GM23338 (cell line): ENCODE data around the gene ERC1. TPM values are rescaled to one million over a fixed set of nuclear protein-coding genes. Genes with fewer than 3 reads are reported as not detected.

Experiments
- ATAC-seq: fragments of 200-7000 bp; cut with Tn5 transposase; 3 replicates; pipeline ENCODE4 v1.9.1; 2020
- DNase-seq: peaks from one replicate; pipeline ENCODE4 v3.0.0-alpha.2; 2015; ENCODE audit warnings: low spot score
- H2AFZ ChIP-seq: fragments of 200-600 bp; sonication (generic); 2 replicates; pipeline ENCODE4 v1.8.0; 2016; ENCODE audit warnings: antibody characterized with exemption, mild to moderate bottlenecking, moderate library complexity
- H3F3A ChIP-seq: fragments of 200-600 bp; sonication (generic); replicated peaks from 2 replicates; pipeline ENCODE4 v1.8.0; 2017; ENCODE audit warnings: antibody characterized with exemption, mixed run types, low read depth
- H3K27ac ChIP-seq: fragments of 200-600 bp; sonication (generic); 2 replicates; pipeline ENCODE4 v1.6.1; 2016; ENCODE audit warnings: low read depth
- H3K27me3 ChIP-seq: fragments of 200-600 bp; sonication (generic); 2 replicates; pipeline ENCODE4 v1.8.0; 2016; ENCODE audit warnings: mild to moderate bottlenecking, mixed run types, moderate library complexity; ENCODE audit not compliant: insufficient read depth
- H3K36me3 ChIP-seq: fragments of 200-600 bp; sonication (generic); 2 replicates; pipeline ENCODE4 v1.8.0; 2016; ENCODE audit warnings: mild to moderate bottlenecking; ENCODE audit not compliant: insufficient read depth
- H3K4me1 ChIP-seq: fragments of 200-600 bp; sonication (generic); 2 replicates; pipeline ENCODE4 v1.8.0; 2016; ENCODE audit warnings: mild to moderate bottlenecking, moderate library complexity; ENCODE audit not compliant: insufficient read depth
- H3K4me2 ChIP-seq: fragments of 200-600 bp; sonication (generic); 2 replicates; pipeline ENCODE4 v1.7.1; 2017; ENCODE audit warnings: mixed run types
- H3K4me3 ChIP-seq: fragments of 200-600 bp; sonication (generic); 2 replicates; pipeline ENCODE4 v1.6.1; 2016; ENCODE audit warnings: mixed run types
- H3K79me2 ChIP-seq: fragments of 200-600 bp; sonication (generic); replicated peaks from 2 replicates; pipeline ENCODE4 v1.8.0; 2017; ENCODE audit warnings: mild to moderate bottlenecking; ENCODE audit not compliant: insufficient read depth
- H3K9me2 ChIP-seq: fragments of 200-600 bp; sonication (generic); 2 replicates; pipeline ENCODE4 v1.8.0; 2017; ENCODE audit not compliant: insufficient read depth
- H4K20me1 ChIP-seq: fragments of 200-600 bp; sonication (generic); replicated peaks from 2 replicates; pipeline ENCODE4 v1.8.0; 2017; ENCODE audit warnings: mild to moderate bottlenecking; ENCODE audit not compliant: insufficient read depth
- H3K27ac Mint-ChIP-seq: 2 replicates; pipeline ENCODE4 v1.8.0; 2020; ENCODE audit warnings: inconsistent platforms, mild to moderate bottlenecking, moderate library complexity, mixed read lengths
- H3K27me3 Mint-ChIP-seq: 3 replicates; pipeline ENCODE4 v1.8.0; 2022; ENCODE audit warnings: low read depth, mild to moderate bottlenecking, moderate library complexity, mixed read lengths, inconsistent platforms; ENCODE audit not compliant: insufficient read depth, poor library complexity
- H3K36me3 Mint-ChIP-seq: 3 replicates; pipeline ENCODE4 v1.8.0; 2021; ENCODE audit warnings: low read depth, mild to moderate bottlenecking, inconsistent platforms, moderate library complexity, mixed read lengths
- H3K4me1 Mint-ChIP-seq: 3 replicates; pipeline ENCODE4 v1.8.0; 2020; ENCODE audit warnings: mild to moderate bottlenecking, inconsistent platforms, mixed read lengths
- H3K4me3 Mint-ChIP-seq: 3 replicates; pipeline ENCODE4 v1.8.0; 2021; ENCODE audit warnings: moderate library complexity, mild to moderate bottlenecking, inconsistent platforms, mixed read lengths
- H3K9me3 Mint-ChIP-seq: 3 replicates; pipeline ENCODE4 v1.8.0; 2020; ENCODE audit warnings: moderate library complexity, mild to moderate bottlenecking, inconsistent platforms, mixed read lengths
- CREB1 ChIP-seq: fragments of 250-450 bp; sonication (Bioruptor Pico); IDR thresholded peaks from 2 replicates; pipeline ENCODE4 v1.5.0; 2020; ENCODE audit warnings: low read depth, mild to moderate bottlenecking, moderate library complexity
- ETS1 ChIP-seq: IDR thresholded peaks from 2 replicates; pipeline ENCODE4 v1.6.1; 2016; ENCODE audit warnings: antibody characterized with exemption
- EZH2 ChIP-seq: fragments of 200-600 bp; sonication (generic); IDR thresholded peaks from one replicate; pipeline ENCODE4 v1.8.0; 2017; ENCODE audit warnings: antibody characterized with exemption, mild to moderate bottlenecking, low read depth; ENCODE audit not compliant: unreplicated experiment
- EZH2phosphoT487 ChIP-seq: fragments of 200-600 bp; sonication (generic); IDR thresholded peaks from one replicate; pipeline ENCODE4 v1.8.1; 2018; ENCODE audit warnings: antibody characterized with exemption; ENCODE audit not compliant: unreplicated experiment
- JUNB ChIP-seq: IDR thresholded peaks from one replicate; pipeline ENCODE4 v1.6.1; 2016; ENCODE audit warnings: antibody characterized with exemption; ENCODE audit not compliant: unreplicated experiment
- NANOG ChIP-seq: IDR thresholded peaks from 2 replicates; pipeline ENCODE4 v1.6.1; 2016; ENCODE audit warnings: antibody characterized with exemption, borderline replicate concordance
- POLR2AphosphoS5 ChIP-seq: IDR thresholded peaks from 2 replicates; pipeline ENCODE4 v1.6.1; 2016; ENCODE audit warnings: antibody characterized with exemption, low read depth
- STAT1 ChIP-seq: IDR thresholded peaks from one replicate; pipeline ENCODE4 v1.6.1; 2016; ENCODE audit warnings: antibody characterized with exemption; ENCODE audit not compliant: unreplicated experiment
- ZNF114 ChIP-seq: fragments of 250-450 bp; sonication (Bioruptor Pico); IDR thresholded peaks from 2 replicates; pipeline ENCODE4 v1.5.0; 2020; ENCODE audit warnings: mild to moderate bottlenecking, moderate library complexity
- ZNF331 ChIP-seq: fragments of 250-450 bp; sonication (Bioruptor Pico); IDR thresholded peaks from 2 replicates; pipeline ENCODE4 v1.5.0; 2020; ENCODE audit warnings: low read depth, mild to moderate bottlenecking, moderate library complexity
- polyA plus RNA-seq: library from polyadenylated mRNA; unstranded; fragments of >200 nt; fragmentation: Nextera tagmentation; extraction: Ambion mirVana; gene quantifications from 2 replicates; pipeline ENCODE4 v1.2.1, GENCODE V29; 2016
- total RNA-seq: library from RNA; depleted of rRNA; stranded (reverse); fragments of >200 nt; shearing (Covaris generic); gene quantifications from 2 replicates; pipeline ENCODE4 v1.2.3, GENCODE V29; 2014
- TF ChIP-seq, protein P1 (sequence below), 2 experiments: fragments of 200-600 bp in 1 of 2; sonication (generic) in 1 of 2; conservative IDR thresholded peaks; 2 replicates each; pipeline versions ENCODE4 v1.5.1 to v1.6.1; 2016 to 2017; ENCODE audit warnings: antibody characterized with exemption in 2 of 2, low read depth in 2 of 2, mild to moderate bottlenecking in 2 of 2, moderate library complexity in 1 of 2
- TF ChIP-seq, protein P2 (sequence below): fragments of 250-450 bp; sonication (Bioruptor Pico); IDR thresholded peaks from 2 replicates; pipeline ENCODE4 v1.5.0; 2020; ENCODE audit warnings: mild to moderate bottlenecking, moderate library complexity
- TF ChIP-seq, protein P3 (sequence below): IDR thresholded peaks from one replicate; pipeline ENCODE4 v1.6.1; 2018; ENCODE audit warnings: antibody characterized with exemption; ENCODE audit not compliant: unreplicated experiment

The ERC1 gene
- total and polyA plus RNA-seq, 2 experiments from 2014 or later = 28.1 to 35.3 TPM

DNA sequence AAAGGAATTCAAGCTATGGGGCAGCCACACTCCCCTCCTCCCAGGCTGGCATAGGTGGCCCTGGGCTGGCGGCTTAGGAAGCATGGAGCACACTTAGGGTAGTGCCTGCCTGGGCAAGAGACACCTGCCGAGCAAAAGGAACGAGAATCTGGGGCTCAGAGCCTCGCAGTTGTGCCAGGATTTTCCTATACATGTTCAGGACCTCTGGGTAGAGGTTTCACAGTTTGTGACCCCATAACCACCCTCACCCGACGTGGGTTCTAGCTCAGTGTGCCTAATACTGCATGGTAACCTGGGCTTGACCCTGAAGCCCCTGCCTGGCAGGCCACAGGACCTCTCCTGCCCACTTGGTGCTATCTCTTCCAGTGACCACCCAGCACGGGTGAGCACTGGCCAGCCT lies 503.8 kb downstream of the ERC1 start:
- no peaks in the 10 kb centered on the region for H3K27me3 ChIP-seq
- no peak overlapping the region for H3K4me3 Mint-ChIP-seq
- H3K27me3 Mint-ChIP-seq = peaks cover 2% of the 10 kb centered on the region
- H3F3A ChIP-seq = no peaks in the 10 kb centered on the region
- no peak overlapping the region for H2AFZ ChIP-seq
- H3K4me3 ChIP-seq = no peak overlapping the region
- H3K4me1 Mint-ChIP-seq = peaks cover 10% of the 10 kb centered on the region
- H3K27ac Mint-ChIP-seq = no peak overlapping the region
- H3K9me2 ChIP-seq = no peaks in the 10 kb centered on the region
- no peaks in the 10 kb centered on the region for H3K4me1 ChIP-seq
- no peaks in the 10 kb centered on the region for H3K79me2 ChIP-seq
- TF ChIP-seq EZH2 = no peak
- TF ChIP-seq CREB1 (CRISPR knock-in tag) = no peak
- no peak for TF ChIP-seq NANOG
- no peak for TF ChIP-seq STAT1
- TF ChIP-seq, protein P1, sequence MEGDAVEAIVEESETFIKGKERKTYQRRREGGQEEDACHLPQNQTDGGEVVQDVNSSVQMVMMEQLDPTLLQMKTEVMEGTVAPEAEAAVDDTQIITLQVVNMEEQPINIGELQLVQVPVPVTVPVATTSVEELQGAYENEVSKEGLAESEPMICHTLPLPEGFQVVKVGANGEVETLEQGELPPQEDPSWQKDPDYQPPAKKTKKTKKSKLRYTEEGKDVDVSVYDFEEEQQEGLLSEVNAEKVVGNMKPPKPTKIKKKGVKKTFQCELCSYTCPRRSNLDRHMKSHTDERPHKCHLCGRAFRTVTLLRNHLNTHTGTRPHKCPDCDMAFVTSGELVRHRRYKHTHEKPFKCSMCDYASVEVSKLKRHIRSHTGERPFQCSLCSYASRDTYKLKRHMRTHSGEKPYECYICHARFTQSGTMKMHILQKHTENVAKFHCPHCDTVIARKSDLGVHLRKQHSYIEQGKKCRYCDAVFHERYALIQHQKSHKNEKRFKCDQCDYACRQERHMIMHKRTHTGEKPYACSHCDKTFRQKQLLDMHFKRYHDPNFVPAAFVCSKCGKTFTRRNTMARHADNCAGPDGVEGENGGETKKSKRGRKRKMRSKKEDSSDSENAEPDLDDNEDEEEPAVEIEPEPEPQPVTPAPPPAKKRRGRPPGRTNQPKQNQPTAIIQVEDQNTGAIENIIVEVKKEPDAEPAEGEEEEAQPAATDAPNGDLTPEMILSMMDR (conservative IDR thresholded peaks at IDR 0.05; ENCODE audit: low read depth in 2 of 2) = no peak
- no peak for TF ChIP-seq JUNB
- TF ChIP-seq, protein P2, sequence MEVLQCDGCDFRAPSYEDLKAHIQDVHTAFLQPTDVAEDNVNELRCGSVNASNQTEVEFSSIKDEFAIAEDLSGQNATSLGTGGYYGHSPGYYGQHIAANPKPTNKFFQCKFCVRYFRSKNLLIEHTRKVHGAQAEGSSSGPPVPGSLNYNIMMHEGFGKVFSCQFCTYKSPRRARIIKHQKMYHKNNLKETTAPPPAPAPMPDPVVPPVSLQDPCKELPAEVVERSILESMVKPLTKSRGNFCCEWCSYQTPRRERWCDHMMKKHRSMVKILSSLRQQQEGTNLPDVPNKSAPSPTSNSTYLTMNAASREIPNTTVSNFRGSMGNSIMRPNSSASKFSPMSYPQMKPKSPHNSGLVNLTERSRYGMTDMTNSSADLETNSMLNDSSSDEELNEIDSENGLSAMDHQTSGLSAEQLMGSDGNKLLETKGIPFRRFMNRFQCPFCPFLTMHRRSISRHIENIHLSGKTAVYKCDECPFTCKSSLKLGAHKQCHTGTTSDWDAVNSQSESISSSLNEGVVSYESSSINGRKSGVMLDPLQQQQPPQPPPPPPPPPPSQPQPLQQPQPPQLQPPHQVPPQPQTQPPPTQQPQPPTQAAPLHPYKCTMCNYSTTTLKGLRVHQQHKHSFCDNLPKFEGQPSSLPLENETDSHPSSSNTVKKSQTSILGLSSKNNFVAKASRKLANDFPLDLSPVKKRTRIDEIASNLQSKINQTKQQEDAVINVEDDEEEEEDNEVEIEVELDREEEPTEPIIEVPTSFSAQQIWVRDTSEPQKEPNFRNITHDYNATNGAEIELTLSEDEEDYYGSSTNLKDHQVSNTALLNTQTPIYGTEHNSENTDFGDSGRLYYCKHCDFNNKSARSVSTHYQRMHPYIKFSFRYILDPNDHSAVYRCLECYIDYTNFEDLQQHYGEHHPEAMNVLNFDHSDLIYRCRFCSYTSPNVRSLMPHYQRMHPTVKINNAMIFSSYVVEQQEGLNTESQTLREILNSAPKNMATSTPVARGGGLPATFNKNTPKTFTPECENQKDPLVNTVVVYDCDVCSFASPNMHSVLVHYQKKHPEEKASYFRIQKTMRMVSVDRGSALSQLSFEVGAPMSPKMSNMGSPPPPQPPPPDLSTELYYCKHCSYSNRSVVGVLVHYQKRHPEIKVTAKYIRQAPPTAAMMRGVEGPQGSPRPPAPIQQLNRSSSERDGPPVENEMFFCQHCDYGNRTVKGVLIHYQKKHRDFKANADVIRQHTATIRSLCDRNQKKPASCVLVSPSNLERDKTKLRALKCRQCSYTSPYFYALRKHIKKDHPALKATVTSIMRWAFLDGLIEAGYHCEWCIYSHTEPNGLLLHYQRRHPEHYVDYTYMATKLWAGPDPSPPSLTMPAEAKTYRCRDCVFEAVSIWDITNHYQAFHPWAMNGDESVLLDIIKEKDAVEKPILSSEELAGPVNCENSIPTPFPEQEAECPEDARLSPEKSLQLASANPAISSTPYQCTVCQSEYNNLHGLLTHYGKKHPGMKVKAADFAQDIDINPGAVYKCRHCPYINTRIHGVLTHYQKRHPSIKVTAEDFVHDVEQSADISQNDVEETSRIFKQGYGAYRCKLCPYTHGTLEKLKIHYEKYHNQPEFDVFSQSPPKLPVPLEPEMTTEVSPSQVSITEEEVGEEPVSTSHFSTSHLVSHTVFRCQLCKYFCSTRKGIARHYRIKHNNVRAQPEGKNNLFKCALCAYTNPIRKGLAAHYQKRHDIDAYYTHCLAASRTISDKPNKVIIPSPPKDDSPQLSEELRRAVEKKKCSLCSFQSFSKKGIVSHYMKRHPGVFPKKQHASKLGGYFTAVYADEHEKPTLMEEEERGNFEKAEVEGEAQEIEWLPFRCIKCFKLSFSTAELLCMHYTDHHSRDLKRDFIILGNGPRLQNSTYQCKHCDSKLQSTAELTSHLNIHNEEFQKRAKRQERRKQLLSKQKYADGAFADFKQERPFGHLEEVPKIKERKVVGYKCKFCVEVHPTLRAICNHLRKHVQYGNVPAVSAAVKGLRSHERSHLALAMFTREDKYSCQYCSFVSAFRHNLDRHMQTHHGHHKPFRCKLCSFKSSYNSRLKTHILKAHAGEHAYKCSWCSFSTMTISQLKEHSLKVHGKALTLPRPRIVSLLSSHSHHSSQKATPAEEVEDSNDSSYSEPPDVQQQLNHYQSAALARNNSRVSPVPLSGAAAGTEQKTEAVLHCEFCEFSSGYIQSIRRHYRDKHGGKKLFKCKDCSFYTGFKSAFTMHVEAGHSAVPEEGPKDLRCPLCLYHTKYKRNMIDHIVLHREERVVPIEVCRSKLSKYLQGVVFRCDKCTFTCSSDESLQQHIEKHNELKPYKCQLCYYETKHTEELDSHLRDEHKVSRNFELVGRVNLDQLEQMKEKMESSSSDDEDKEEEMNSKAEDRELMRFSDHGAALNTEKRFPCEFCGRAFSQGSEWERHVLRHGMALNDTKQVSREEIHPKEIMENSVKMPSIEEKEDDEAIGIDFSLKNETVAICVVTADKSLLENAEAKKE (CRISPR knock-in tag) = no peak
- no peak for TF ChIP-seq ETS1
- TF ChIP-seq ZNF331 (CRISPR knock-in tag) = no peak
- TF ChIP-seq EZH2phosphoT487 = no peak
- TF ChIP-seq POLR2AphosphoS5 = no peak
- TF ChIP-seq, protein P3, sequence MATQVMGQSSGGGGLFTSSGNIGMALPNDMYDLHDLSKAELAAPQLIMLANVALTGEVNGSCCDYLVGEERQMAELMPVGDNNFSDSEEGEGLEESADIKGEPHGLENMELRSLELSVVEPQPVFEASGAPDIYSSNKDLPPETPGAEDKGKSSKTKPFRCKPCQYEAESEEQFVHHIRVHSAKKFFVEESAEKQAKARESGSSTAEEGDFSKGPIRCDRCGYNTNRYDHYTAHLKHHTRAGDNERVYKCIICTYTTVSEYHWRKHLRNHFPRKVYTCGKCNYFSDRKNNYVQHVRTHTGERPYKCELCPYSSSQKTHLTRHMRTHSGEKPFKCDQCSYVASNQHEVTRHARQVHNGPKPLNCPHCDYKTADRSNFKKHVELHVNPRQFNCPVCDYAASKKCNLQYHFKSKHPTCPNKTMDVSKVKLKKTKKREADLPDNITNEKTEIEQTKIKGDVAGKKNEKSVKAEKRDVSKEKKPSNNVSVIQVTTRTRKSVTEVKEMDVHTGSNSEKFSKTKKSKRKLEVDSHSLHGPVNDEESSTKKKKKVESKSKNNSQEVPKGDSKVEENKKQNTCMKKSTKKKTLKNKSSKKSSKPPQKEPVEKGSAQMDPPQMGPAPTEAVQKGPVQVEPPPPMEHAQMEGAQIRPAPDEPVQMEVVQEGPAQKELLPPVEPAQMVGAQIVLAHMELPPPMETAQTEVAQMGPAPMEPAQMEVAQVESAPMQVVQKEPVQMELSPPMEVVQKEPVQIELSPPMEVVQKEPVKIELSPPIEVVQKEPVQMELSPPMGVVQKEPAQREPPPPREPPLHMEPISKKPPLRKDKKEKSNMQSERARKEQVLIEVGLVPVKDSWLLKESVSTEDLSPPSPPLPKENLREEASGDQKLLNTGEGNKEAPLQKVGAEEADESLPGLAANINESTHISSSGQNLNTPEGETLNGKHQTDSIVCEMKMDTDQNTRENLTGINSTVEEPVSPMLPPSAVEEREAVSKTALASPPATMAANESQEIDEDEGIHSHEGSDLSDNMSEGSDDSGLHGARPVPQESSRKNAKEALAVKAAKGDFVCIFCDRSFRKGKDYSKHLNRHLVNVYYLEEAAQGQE = no peak
- no peak for TF ChIP-seq ZNF114 (CRISPR knock-in tag)
- ATAC-seq = no peak
- no peak overlapping the region for H3K4me2 ChIP-seq
- no peak for DNase-seq
- H4K20me1 ChIP-seq = no peaks in the 10 kb centered on the region
- no peak overlapping the region for H3K27ac ChIP-seq
- peaks cover 24% of the 10 kb centered on the region for H3K36me3 Mint-ChIP-seq
- H3K36me3 ChIP-seq = no peaks in the 10 kb centered on the region
- H3K9me3 Mint-ChIP-seq = peaks cover 11% of the 10 kb centered on the region; the same call in 2 of the 3 replicates
